Measurements from ENCODE around the gene EPHA3. TPM values are rescaled to one million over a fixed set of nuclear protein-coding genes. Genes with fewer than 3 reads are reported as not detected.
"Not testable (repeated sequence)": the region's sequence is repeated elsewhere in the genome, so short reads cannot be mapped to it uniquely, and the experiment has no call there.

The EPHA3 gene
- total RNA-seq, 2 experiments from 2014 or later = not detected

GRCh38 chr3:89314454-89315098, 207.2 kb downstream of the EPHA3 start:
- Mint-ChIP-seq H3K4me1 (ENCODE audit: low read depth) (no peaks in the 10 kb centered on the region), H3K4me3 (no peak overlapping the region), H3K9me3 (peaks cover 6% of the 10 kb centered on the region), H3K36me3 (no peaks in the 10 kb centered on the region), H3K27ac (no peak overlapping the region), H3K27me3 (no peaks in the 10 kb centered on the region)
- ChIA-PET POLR2A (no interaction called here), CTCF (interaction anchor here (0.6 kb wide), 1 partner anchor 329 kb away, joined by 3 read pairs; no protein-coding TSS in a partner anchor)
- DNase-seq = no peak
- intact Hi-C loops (cut with micrococcal nuclease) = no loop called here

GRCh38 chr3:89315750-89316470, 208.5 kb downstream of the EPHA3 start:
- Mint-ChIP-seq H3K27ac (no peak overlapping the region), H3K27me3 (no peaks in the 10 kb centered on the region), H3K4me3 (no peak overlapping the region), H3K4me1 (ENCODE audit: low read depth) (no peaks in the 10 kb centered on the region), H3K36me3 (no peaks in the 10 kb centered on the region), H3K9me3 (peaks cover 9% of the 10 kb centered on the region)
- ChIA-PET POLR2A (no interaction called here), CTCF (no interaction called here)
- intact Hi-C loops (cut with micrococcal nuclease) = no loop called here
- no peak for DNase-seq

GRCh38 chr3:89320186-89320585, 212.8 kb downstream of the EPHA3 start:
- DNase-seq = no peak
- Mint-ChIP-seq H3K27me3 (no peaks in the 10 kb centered on the region), H3K9me3 (peaks cover 6% of the 10 kb centered on the region), H3K27ac (no peak overlapping the region), H3K36me3 (no peaks in the 10 kb centered on the region), H3K4me1 (ENCODE audit: low read depth) (no peaks in the 10 kb centered on the region), H3K4me3 (no peak overlapping the region)
- intact Hi-C loops (cut with micrococcal nuclease) = no loop called here
- CTCF ChIA-PET = no interaction called here
- POLR2A ChIA-PET = no interaction called here

- no peaks in the 10 kb centered on the region for H3K27me3 Mint-ChIP-seq
- H3K9me3 Mint-ChIP-seq = peaks cover 15% of the 10 kb centered on the region
- no peaks in the 10 kb centered on the region for H3K4me1 Mint-ChIP-seq (ENCODE audit: low read depth)
- no peak overlapping the region for H3K4me3 Mint-ChIP-seq
- ChIA-PET CTCF (no interaction called here), POLR2A (no interaction called here)
- intact Hi-C loops (cut with micrococcal nuclease) = no loop called here
- H3K36me3 Mint-ChIP-seq = no peaks in the 10 kb centered on the region
- DNase-seq = no peak
- no peak overlapping the region for H3K27ac Mint-ChIP-seq
These were observed 219.6 kb downstream of the EPHA3 start for GRCh38 chr3:89326997-89327396.

GRCh38 chr3:89332386-89332785, 225.0 kb downstream of the EPHA3 start:
- Mint-ChIP-seq H3K27me3 (no peaks in the 10 kb centered on the region), H3K9me3 (peaks cover 11% of the 10 kb centered on the region), H3K4me1 (ENCODE audit: low read depth) (no peaks in the 10 kb centered on the region), H3K4me3 (no peak overlapping the region), H3K27ac (no peak overlapping the region), H3K36me3 (no peaks in the 10 kb centered on the region)
- ChIA-PET CTCF (no interaction called here), POLR2A (no interaction called here)
- intact Hi-C loops (cut with micrococcal nuclease) = no loop called here
- no peak for DNase-seq

GRCh38 chr3:89332793-89333192, 225.4 kb downstream of the EPHA3 start:
- Mint-ChIP-seq H3K4me1 (ENCODE audit: low read depth) (no peaks in the 10 kb centered on the region), H3K27me3 (no peaks in the 10 kb centered on the region), H3K9me3 (peaks cover 11% of the 10 kb centered on the region), H3K36me3 (no peaks in the 10 kb centered on the region), H3K4me3 (no peak overlapping the region), H3K27ac (no peak overlapping the region)
- ChIA-PET CTCF (no interaction called here), POLR2A (no interaction called here)
- intact Hi-C loops (cut with micrococcal nuclease) = no loop called here
- no peak for DNase-seq

GRCh38 chr3:89335693-89336092, 228.3 kb downstream of the EPHA3 start:
- no peak overlapping the region for H3K4me3 Mint-ChIP-seq
- H3K27me3 Mint-ChIP-seq = no peaks in the 10 kb centered on the region
- H3K36me3 Mint-ChIP-seq = no peaks in the 10 kb centered on the region
- no peaks in the 10 kb centered on the region for H3K4me1 Mint-ChIP-seq (ENCODE audit: low read depth)
- DNase-seq = no peak
- CTCF ChIA-PET = no interaction called here
- H3K27ac Mint-ChIP-seq = no peak overlapping the region
- intact Hi-C loops (cut with micrococcal nuclease) = no loop called here
- POLR2A ChIA-PET = no interaction called here
- H3K9me3 Mint-ChIP-seq = peaks cover 3% of the 10 kb centered on the region

GRCh38 chr3:89340408-89340807, 233.0 kb downstream of the EPHA3 start:
- Mint-ChIP-seq H3K27ac (no peak overlapping the region), H3K36me3 (no peaks in the 10 kb centered on the region), H3K9me3 (peaks cover 2% of the 10 kb centered on the region), H3K4me1 (ENCODE audit: low read depth) (no peaks in the 10 kb centered on the region), H3K27me3 (no peaks in the 10 kb centered on the region), H3K4me3 (no peak overlapping the region)
- CTCF ChIA-PET = no interaction called here
- intact Hi-C loops (cut with micrococcal nuclease) = no loop called here
- DNase-seq = no peak
- POLR2A ChIA-PET = no interaction called here

- Mint-ChIP-seq H3K9me3 (peaks cover 2% of the 10 kb centered on the region), H3K4me3 (no peak overlapping the region), H3K27me3 (no peaks in the 10 kb centered on the region), H3K4me1 (ENCODE audit: low read depth) (no peaks in the 10 kb centered on the region), H3K36me3 (no peaks in the 10 kb centered on the region), H3K27ac (no peak overlapping the region)
- no peak for DNase-seq
- CTCF ChIA-PET = no interaction called here
- POLR2A ChIA-PET = no interaction called here
- intact Hi-C loops (cut with micrococcal nuclease) = no loop called here
These were observed 236.7 kb downstream of the EPHA3 start for GRCh38 chr3:89344076-89344475.

- H3K27me3 Mint-ChIP-seq; POLR2A ChIA-PET; H3K36me3 Mint-ChIP-seq; DNase-seq; intact Hi-C loops (cut with micrococcal nuclease); CTCF ChIA-PET; H3K9me3 Mint-ChIP-seq; H3K4me3 Mint-ChIP-seq; H3K4me1 Mint-ChIP-seq (ENCODE audit: low read depth); H3K27ac Mint-ChIP-seq: not testable (repeated sequence)
These were observed 243.5 kb downstream of the EPHA3 start for GRCh38 chr3:89350935-89351334.

GRCh38 chr3:89353465-89353864, 246.0 kb downstream of the EPHA3 start:
- ChIA-PET CTCF (no interaction called here), POLR2A (no interaction called here)
- H3K9me3 Mint-ChIP-seq = peaks cover 8% of the 10 kb centered on the region
- no peak overlapping the region for H3K27ac Mint-ChIP-seq
- DNase-seq = no peak
- no peaks in the 10 kb centered on the region for H3K27me3 Mint-ChIP-seq
- no peaks in the 10 kb centered on the region for H3K4me1 Mint-ChIP-seq (ENCODE audit: low read depth)
- no peak overlapping the region for H3K4me3 Mint-ChIP-seq
- H3K36me3 Mint-ChIP-seq = no peaks in the 10 kb centered on the region
- intact Hi-C loops (cut with micrococcal nuclease) = no loop called here

GRCh38 chr3:89358281-89358680, 250.9 kb downstream of the EPHA3 start:
- CTCF ChIA-PET = no interaction called here
- Mint-ChIP-seq H3K27me3 (no peaks in the 10 kb centered on the region), H3K4me3 (no peak overlapping the region)

GRCh38 chr3:89360156-89360555, 252.7 kb downstream of the EPHA3 start:
- intact Hi-C loops (cut with micrococcal nuclease) = no loop called here
- Mint-ChIP-seq H3K4me1 (ENCODE audit: low read depth) (no peaks in the 10 kb centered on the region), H3K4me3 (no peak overlapping the region), H3K9me3 (peaks cover 6% of the 10 kb centered on the region), H3K36me3 (no peaks in the 10 kb centered on the region), H3K27ac (no peak overlapping the region), H3K27me3 (no peaks in the 10 kb centered on the region)
- ChIA-PET CTCF (no interaction called here), POLR2A (no interaction called here)
- no peak for DNase-seq

More at GRCh38 chr3:89358281-89358680, 250.9 kb downstream of the EPHA3 start:
- POLR2A ChIA-PET = no interaction called here
- intact Hi-C loops (cut with micrococcal nuclease) = no loop called here
- Mint-ChIP-seq H3K27ac (no peak overlapping the region), H3K36me3 (no peaks in the 10 kb centered on the region), H3K9me3 (peaks cover 10% of the 10 kb centered on the region), H3K4me1 (ENCODE audit: low read depth) (no peaks in the 10 kb centered on the region)
- DNase-seq = no peak

All from activated CD4-positive, alpha-beta memory T cell treated with anti-CD3 and anti-CD28 coated beads for 36 hours (primary cell).